H9 (cell line): ENCODE data around the gene SEC24C. TPM values are rescaled to one million over a fixed set of nuclear protein-coding genes. Genes with fewer than 3 reads are reported as not detected.
"Not testable (repeated sequence)": the region's sequence is repeated elsewhere in the genome, so short reads cannot be mapped to it uniquely, and the experiment has no call there.

Experiments used
- DNase-seq: peaks from one replicate; pipeline ENCODE4 v3.0.0-alpha.2; 2017
- H2AFZ ChIP-seq: one replicate; pipeline ENCODE4 v1.6.1; 2013; ENCODE audit warnings: mild to moderate bottlenecking, low read length, control low read depth, moderate library complexity
- H2AK5ac ChIP-seq: 2 replicates; pipeline ENCODE4 v1.6.1; 2013; ENCODE audit warnings: low read length, control low read depth, mixed read lengths; ENCODE audit not compliant: insufficient read length
- H2BK120ac ChIP-seq: one replicate; pipeline ENCODE4 v1.6.1; 2013; ENCODE audit warnings: low read depth, mild to moderate bottlenecking, low read length, control low read depth, inconsistent platforms; ENCODE audit not compliant: poor library complexity, severe bottlenecking
- H2BK12ac ChIP-seq: 2 replicates; pipeline ENCODE4 v1.6.1; 2013; ENCODE audit warnings: low read length, control low read depth, mixed read lengths, low read depth; ENCODE audit not compliant: insufficient read length
- H2BK15ac ChIP-seq: 2 replicates; pipeline ENCODE4 v1.6.1; 2013; ENCODE audit warnings: low read depth, low read length, control low read depth
- H2BK20ac ChIP-seq: one replicate; pipeline ENCODE4 v1.6.1; 2013; ENCODE audit warnings: low read depth, mild to moderate bottlenecking, low read length, control low read depth, inconsistent platforms; ENCODE audit not compliant: poor library complexity, severe bottlenecking
- H2BK5ac ChIP-seq: 2 replicates; pipeline ENCODE4 v1.6.1; 2013; ENCODE audit warnings: low read length, control low read depth, mixed read lengths; ENCODE audit not compliant: insufficient read length
- H3K14ac ChIP-seq: 2 replicates; pipeline ENCODE4 v1.6.1; 2013; ENCODE audit warnings: low read length, control low read depth; ENCODE audit not compliant: insufficient read depth
- H3K18ac ChIP-seq: 2 replicates; pipeline ENCODE4 v1.6.1; 2013; ENCODE audit warnings: low read depth, mild to moderate bottlenecking, mixed read lengths, low read length, control low read depth; ENCODE audit not compliant: insufficient read length
- H3K23ac ChIP-seq: 2 replicates; pipeline ENCODE4 v1.6.1; 2013; ENCODE audit warnings: low read length, control low read depth, mixed read lengths, low read depth; ENCODE audit not compliant: insufficient read length
- H3K23me2 ChIP-seq: 2 replicates; pipeline ENCODE4 v1.6.1; 2013; ENCODE audit warnings: low read depth, mild to moderate bottlenecking, mixed read lengths, low read length, control low read depth; ENCODE audit not compliant: insufficient read length, poor library complexity, severe bottlenecking
- H3K27ac ChIP-seq: 2 replicates; pipeline ENCODE4 v1.5.1; 2013; ENCODE audit warnings: low read length, control low read depth, mixed read lengths, low read depth; ENCODE audit not compliant: insufficient read length
- H3K27me3 ChIP-seq: 2 replicates; pipeline ENCODE4 v1.6.1; 2013; ENCODE audit warnings: low read length, control low read depth, inconsistent platforms; ENCODE audit not compliant: insufficient read depth
- H3K4ac ChIP-seq: 2 replicates; pipeline ENCODE4 v1.6.1; 2013; ENCODE audit warnings: low read depth, mild to moderate bottlenecking, control low read depth, inconsistent platforms, low read length, moderate library complexity
- H3K4me1 ChIP-seq: 2 replicates; pipeline ENCODE4 v1.6.1; 2013; ENCODE audit warnings: low read length, control low read depth, inconsistent platforms; ENCODE audit not compliant: insufficient read depth
- H3K4me2 ChIP-seq: 2 replicates; pipeline ENCODE4 v1.6.1; 2013; ENCODE audit warnings: low read length, control low read depth, mixed read lengths; ENCODE audit not compliant: insufficient read length, insufficient read depth
- H3K56ac ChIP-seq: 2 replicates; pipeline ENCODE4 v1.6.1; 2013; ENCODE audit warnings: low read depth, mild to moderate bottlenecking, mixed read lengths, low read length, control low read depth; ENCODE audit not compliant: insufficient read length
- H3K79me1 ChIP-seq: 2 replicates; pipeline ENCODE4 v1.6.1; 2013; ENCODE audit warnings: low read depth, mild to moderate bottlenecking, moderate library complexity, low read length, control low read depth, inconsistent platforms; ENCODE audit not compliant: insufficient read depth, poor library complexity, severe bottlenecking
- H3K79me2 ChIP-seq: 2 replicates; pipeline ENCODE4 v1.6.1; 2013; ENCODE audit warnings: low read length, control low read depth, inconsistent platforms; ENCODE audit not compliant: insufficient read depth
- H3K9ac ChIP-seq: 2 replicates; pipeline ENCODE4 v1.6.1; 2013; ENCODE audit warnings: low read length, control low read depth, mixed read lengths; ENCODE audit not compliant: insufficient read length; ENCODE audit errors: extremely low read depth
- H3K9me3 ChIP-seq: one replicate; pipeline ENCODE4 v1.6.1; 2013; ENCODE audit warnings: low read depth, low read length, inconsistent platforms; ENCODE audit not compliant: control insufficient read depth
- H3T11ph ChIP-seq: one replicate; pipeline ENCODE4 v1.6.1; 2013; ENCODE audit warnings: mild to moderate bottlenecking, low read length, control low read depth, inconsistent platforms
- H4K20me1 ChIP-seq: one replicate; pipeline ENCODE4 v1.6.1; 2013; ENCODE audit not compliant: control insufficient read depth, insufficient read length, insufficient read depth
- H4K5ac ChIP-seq: 2 replicates; pipeline ENCODE4 v1.6.1; 2013; ENCODE audit warnings: low read depth, mild to moderate bottlenecking, mixed read lengths, low read length, control low read depth; ENCODE audit not compliant: insufficient read length
- H4K8ac ChIP-seq: replicated peaks from 2 replicates; pipeline ENCODE4 v1.6.1; 2013; ENCODE audit warnings: low read length, control low read depth, mixed read lengths, low read depth; ENCODE audit not compliant: insufficient read length
- H4K91ac ChIP-seq: 2 replicates; pipeline ENCODE4 v1.6.1; 2013; ENCODE audit warnings: low read depth, mild to moderate bottlenecking, moderate library complexity, mixed read lengths, low read length, control low read depth; ENCODE audit not compliant: insufficient read length
- H3K27ac Mint-ChIP-seq, 3 experiments: 2 replicates in 2 of 3; 3 replicates in 1 of 3; pipeline ENCODE4 v1.8.0; 2020 to 2021; ENCODE audit warnings: mixed read lengths in 3 of 3, mild to moderate bottlenecking in 1 of 3, moderate library complexity in 1 of 3
- H3K27me3 Mint-ChIP-seq: 2 replicates; pipeline ENCODE4 v1.8.0; 2021; ENCODE audit warnings: low read depth, mild to moderate bottlenecking, moderate library complexity, mixed read lengths
- H3K36me3 Mint-ChIP-seq, 3 experiments: 2 replicates in 2 of 3; 3 replicates in 1 of 3; pipeline ENCODE4 v1.8.0; 2020 to 2021; ENCODE audit warnings: low read depth in 3 of 3, mixed read lengths in 3 of 3; ENCODE audit not compliant: insufficient read depth in 1 of 3
- H3K4me1 Mint-ChIP-seq, 2 experiments: 2 replicates each; pipeline ENCODE4 v1.8.0; 2020; ENCODE audit warnings: mixed read lengths in 2 of 2
- H3K4me3 Mint-ChIP-seq, 2 experiments: 2 replicates in 1 of 2; 3 replicates in 1 of 2; pipeline ENCODE4 v1.8.0; 2020 to 2021; ENCODE audit warnings: mild to moderate bottlenecking in 2 of 2, mixed read lengths in 2 of 2, moderate library complexity in 1 of 2
- H3K9me3 Mint-ChIP-seq, 2 experiments: 2 replicates in 1 of 2; 3 replicates in 1 of 2; pipeline ENCODE4 v1.8.0; 2020; ENCODE audit warnings: mild to moderate bottlenecking in 2 of 2, mixed read lengths in 2 of 2, moderate library complexity in 1 of 2
- WGBS: extraction: QIAGEN DNeasy Blood & Tissue Kit; methylation state at CpG from one replicate; pipeline ENCODE4 v1.1.7; 2013; ENCODE audit warnings: missing lambda C conversion rate, low lambda C conversion rate, mixed read lengths; ENCODE audit not compliant: insufficient read length; ENCODE audit errors: extremely low coverage; 5-methylcytosine and 5-hydroxymethylcytosine counted together
- total RNA-seq: library from RNA; stranded (reverse); gene quantifications from 2 replicates; pipeline ENCODE4 v1.2.1, GENCODE V29; 2021
- TF ChIP-seq, protein P1 (sequence below): fragments of 200-600 bp; sonication (generic); conservative IDR thresholded peaks from 3 replicates; pipeline ENCODE4 v1.8.0; 2021; ENCODE audit warnings: antibody characterized with exemption, mild to moderate bottlenecking

The SEC24C gene
- total RNA-seq, 1 experiment from 2014 or later = 62.4 TPM

DNA sequence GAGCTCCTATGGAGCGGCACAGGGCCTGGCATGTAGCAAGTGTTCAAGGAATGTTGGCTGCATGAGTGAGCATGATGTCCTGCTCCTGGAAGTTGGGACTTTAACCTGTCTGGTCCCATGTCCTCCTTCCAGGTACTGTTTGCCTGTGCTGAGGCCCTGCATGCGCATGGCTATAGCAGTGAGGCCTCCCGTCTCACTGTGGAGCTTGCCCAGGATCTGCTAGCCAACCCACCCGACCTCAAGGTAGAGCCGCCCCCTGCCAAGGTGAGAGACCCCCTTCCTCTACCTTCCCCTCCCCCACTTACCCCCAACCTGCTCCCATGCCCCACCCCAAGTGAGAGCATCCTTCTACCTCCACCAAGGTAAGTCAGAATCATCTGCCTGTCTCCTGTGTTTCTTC, 49.3 kb downstream of the SEC24C start:
- no peaks in the 10 kb centered on the region for H3K9me3 ChIP-seq
- H3K18ac ChIP-seq = no peak overlapping the region
- no peak overlapping the region for H3K4me2 ChIP-seq
- H2AK5ac ChIP-seq = no peak overlapping the region
- H3K56ac ChIP-seq = no peak overlapping the region
- H3K4ac ChIP-seq = no peak overlapping the region
- no peak for DNase-seq
- H3K4me1 ChIP-seq = no peaks in the 10 kb centered on the region
- no peak overlapping the region for H3T11ph ChIP-seq
- H3K27me3 Mint-ChIP-seq = no peaks in the 10 kb centered on the region
- H3K36me3 Mint-ChIP-seq = peaks cover 31 to 74% (median 48%) of the 10 kb centered on the region in 3 experiments; a peak in 6 of 7 replicates
- no peak overlapping the region for H4K91ac ChIP-seq
- no peaks in the 10 kb centered on the region for H3K27me3 ChIP-seq
- no peak overlapping the region for H2BK20ac ChIP-seq
- H4K20me1 ChIP-seq = no peaks in the 10 kb centered on the region
- no peak overlapping the region for H3K23ac ChIP-seq
- H3K9ac ChIP-seq = no peak overlapping the region
- no peak overlapping the region; a peak in 1 of 7 replicates for H3K27ac Mint-ChIP-seq
- H2AFZ ChIP-seq = no peak overlapping the region
- H2BK5ac ChIP-seq = no peak overlapping the region
- no peaks in the 10 kb centered on the region for H3K4me1 Mint-ChIP-seq
- no peak overlapping the region for H4K8ac ChIP-seq
- H2BK12ac ChIP-seq = no peak overlapping the region
- H4K5ac ChIP-seq = no peak overlapping the region
- no peaks in the 10 kb centered on the region for H3K23me2 ChIP-seq
- H3K79me2 ChIP-seq = no peaks in the 10 kb centered on the region
- H3K14ac ChIP-seq = no peak overlapping the region
- H2BK120ac ChIP-seq = no peak overlapping the region
- H3K79me1 ChIP-seq = no peaks in the 10 kb centered on the region
- WGBS = no CpG with 5 or more reads among the region's 5 CpGs
- H3K27ac ChIP-seq = no peak overlapping the region
- TF ChIP-seq, protein P1, sequence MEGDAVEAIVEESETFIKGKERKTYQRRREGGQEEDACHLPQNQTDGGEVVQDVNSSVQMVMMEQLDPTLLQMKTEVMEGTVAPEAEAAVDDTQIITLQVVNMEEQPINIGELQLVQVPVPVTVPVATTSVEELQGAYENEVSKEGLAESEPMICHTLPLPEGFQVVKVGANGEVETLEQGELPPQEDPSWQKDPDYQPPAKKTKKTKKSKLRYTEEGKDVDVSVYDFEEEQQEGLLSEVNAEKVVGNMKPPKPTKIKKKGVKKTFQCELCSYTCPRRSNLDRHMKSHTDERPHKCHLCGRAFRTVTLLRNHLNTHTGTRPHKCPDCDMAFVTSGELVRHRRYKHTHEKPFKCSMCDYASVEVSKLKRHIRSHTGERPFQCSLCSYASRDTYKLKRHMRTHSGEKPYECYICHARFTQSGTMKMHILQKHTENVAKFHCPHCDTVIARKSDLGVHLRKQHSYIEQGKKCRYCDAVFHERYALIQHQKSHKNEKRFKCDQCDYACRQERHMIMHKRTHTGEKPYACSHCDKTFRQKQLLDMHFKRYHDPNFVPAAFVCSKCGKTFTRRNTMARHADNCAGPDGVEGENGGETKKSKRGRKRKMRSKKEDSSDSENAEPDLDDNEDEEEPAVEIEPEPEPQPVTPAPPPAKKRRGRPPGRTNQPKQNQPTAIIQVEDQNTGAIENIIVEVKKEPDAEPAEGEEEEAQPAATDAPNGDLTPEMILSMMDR = no peak
- H3K9me3 Mint-ChIP-seq = no peaks in the 10 kb centered on the region
- no peak overlapping the region for H2BK15ac ChIP-seq
- H3K4me3 Mint-ChIP-seq = no peak overlapping the region

DNA sequence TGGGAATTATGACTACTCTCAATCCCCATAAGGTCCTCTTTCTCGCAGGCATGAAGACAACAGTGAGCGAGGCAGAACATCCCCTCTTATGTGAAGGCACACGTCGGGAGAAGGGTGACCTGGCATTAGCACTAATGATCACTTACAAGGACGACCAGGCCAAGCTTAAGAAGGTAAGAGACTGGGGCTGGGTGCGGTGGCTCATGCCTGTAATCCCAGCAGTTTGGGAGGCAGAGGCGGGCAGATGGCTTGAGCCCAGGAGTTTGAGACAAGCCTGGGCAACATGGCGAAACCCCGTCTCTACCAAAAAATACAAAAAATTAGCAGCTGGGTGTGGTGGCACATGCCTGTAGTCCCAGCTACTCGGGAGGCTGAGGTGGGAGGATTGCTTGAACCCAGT, 51.3 kb downstream of the SEC24C start:
- H2AK5ac ChIP-seq, H2BK120ac ChIP-seq, H3K9me3 ChIP-seq, H2BK5ac ChIP-seq, H3K4me2 ChIP-seq, H4K8ac ChIP-seq, H2BK12ac ChIP-seq, H3K56ac ChIP-seq, H2AFZ ChIP-seq, H3K4me3 Mint-ChIP-seq, H3K9ac ChIP-seq, H3K23me2 ChIP-seq, H3K27ac Mint-ChIP-seq, H4K91ac ChIP-seq, H2BK15ac ChIP-seq, H3K27me3 Mint-ChIP-seq, H3K4me1 ChIP-seq, H3K4me1 Mint-ChIP-seq, H3K27ac ChIP-seq, DNase-seq, H3K79me1 ChIP-seq, H3T11ph ChIP-seq, H3K18ac ChIP-seq, H3K4ac ChIP-seq, H3K23ac ChIP-seq, H3K27me3 ChIP-seq, H3K14ac ChIP-seq, H3K79me2 ChIP-seq, H4K5ac ChIP-seq, H4K20me1 ChIP-seq, H3K9me3 Mint-ChIP-seq, H2BK20ac ChIP-seq: not testable (repeated sequence)
- peaks cover 21 to 74% (median 41%) of the 10 kb centered on the region in 3 experiments; a peak in 6 of 7 replicates for H3K36me3 Mint-ChIP-seq
- WGBS = no CpG with 5 or more reads among the region's 10 CpGs
